ENCODE measurements around the gene PROCA1. TPM values are rescaled to one million over a fixed set of nuclear protein-coding genes. Genes with fewer than 3 reads are reported as not detected.

Gene PROCA1
- total RNA-seq, 2 donors from 2014 or later = not detected

- intact Hi-C loops (cut with DNase I) = no loop called here
- peaks cover 4 to 5% of the 10 kb centered on the region in 2 donors for H3K36me3 ChIP-seq (replicated peaks in 1 of 2; ENCODE audit: insufficient read depth in 1 of 2, low read depth in 2 of 2)
These were observed 44.5 kb upstream of the PROCA1 start for GRCh38 chr17:28756049-28756804.

GRCh38 chr17:28755486-28755885 lies 43.8 kb upstream of the PROCA1 start:
- Histone ChIP-seq H3K4me1 (peaks cover 11% of the 10 kb centered on the region), H3K4me3 (no peak overlapping the region), H3K9me3 (no peaks in the 10 kb centered on the region), H3K36me3 (replicated peaks in 1 of 2; ENCODE audit: insufficient read depth in 1 of 2, low read depth in 2 of 2) (peaks cover 4 to 5% of the 10 kb centered on the region in 2 donors), H3K27ac (no peak overlapping the region), H3K27me3 (no peaks in the 10 kb centered on the region)
- ATAC-seq = no peak
- intact Hi-C loops (cut with DNase I) = no loop called here
- WGBS, 2 donors = 89 to 92% methylated on average over 7 of the region's 7 CpGs
- TF ChIP-seq CTCF (IDR thresholded peaks at IDR 0.05) = no peak
- no peak for DNase-seq

More at GRCh38 chr17:28756049-28756804, 44.5 kb upstream of the PROCA1 start:
- TF ChIP-seq CTCF (IDR thresholded peaks at IDR 0.05) (no peak), POLR2A (IDR thresholded peaks at IDR 0.05) (no peak)
- ATAC-seq (no peak), DNase-seq (no peak)
- H3K4me3 ChIP-seq = no peak overlapping the region
- WGBS, 2 donors = 64 to 69% methylated on average over 5 of the region's 5 CpGs
- H3K27me3 ChIP-seq = no peaks in the 10 kb centered on the region
- H3K9me3 ChIP-seq = no peaks in the 10 kb centered on the region
- H3K4me1 ChIP-seq = peaks cover 11% of the 10 kb centered on the region
- H3K27ac ChIP-seq = peak overlapping the region in 1 of 4 donors; percentile 6

GRCh38 chr17:28751600-28752366 lies 40.1 kb upstream of the PROCA1 start:
- Histone ChIP-seq H3K27ac (no peak overlapping the region), H3K27me3 (no peaks in the 10 kb centered on the region), H3K36me3 (replicated peaks in 1 of 2; ENCODE audit: insufficient read depth in 1 of 2, low read depth in 2 of 2) (peaks cover 0 to 7% of the 10 kb centered on the region in 2 donors), H3K9me3 (no peaks in the 10 kb centered on the region), H3K4me1 (peaks cover 48% of the 10 kb centered on the region), H3K4me3 (no peak overlapping the region)
- peak in 1 of 4 donors; percentile 4 for DNase-seq
- intact Hi-C loops (cut with DNase I) = no loop called here
- ATAC-seq = no peak
- WGBS, 2 donors = 91 to 93% methylated on average over 10 of the region's 10 CpGs
- TF ChIP-seq POLR2A (IDR thresholded peaks at IDR 0.05) = no peak
- no peak for TF ChIP-seq CTCF (IDR thresholded peaks at IDR 0.05)

DNA sequence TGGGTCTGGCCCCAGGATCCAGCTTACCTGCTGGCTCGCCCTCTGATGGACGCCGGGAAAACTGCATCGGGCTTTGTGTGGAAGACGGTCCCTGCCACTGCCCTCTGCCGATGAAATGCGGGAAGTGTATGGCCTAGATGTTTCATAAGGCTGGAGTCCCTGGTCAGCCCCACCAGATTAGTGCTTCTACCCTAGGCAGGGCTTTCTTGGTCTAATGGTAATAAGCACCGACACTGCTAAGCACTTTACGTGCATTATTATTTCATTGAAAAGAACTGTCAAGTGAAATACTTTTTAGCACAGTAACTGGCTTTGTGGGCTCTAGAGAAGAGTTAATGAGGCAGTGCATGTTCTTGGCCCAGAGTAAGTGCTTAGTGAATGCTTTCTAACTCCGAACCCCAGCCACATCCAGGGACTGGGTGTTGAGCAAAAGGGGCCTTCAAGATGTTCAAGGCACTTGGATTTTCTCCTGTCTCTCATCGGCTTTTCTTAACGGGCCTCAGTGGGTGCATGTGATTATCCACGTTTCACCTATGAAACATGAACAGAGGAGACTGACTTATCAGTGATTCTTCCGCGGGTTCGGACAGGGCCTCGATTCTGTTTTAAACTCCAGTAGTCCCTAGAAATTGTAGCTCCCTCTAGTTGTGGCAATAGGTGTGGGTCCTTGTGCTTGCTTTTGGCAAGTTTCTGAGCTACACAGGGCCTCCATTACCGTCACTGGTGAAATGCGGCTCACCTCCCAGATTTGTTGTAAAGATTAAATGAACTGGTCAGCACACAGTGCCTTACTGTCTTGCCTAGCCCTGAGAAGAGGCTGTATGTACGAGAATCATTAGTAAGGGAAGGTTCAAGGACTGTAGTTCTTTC lies 38.7 kb upstream of the PROCA1 start:
- peak; percentile 98 to 100 (median 100) for TF ChIP-seq CTCF (IDR thresholded peaks at IDR 0.05)
- TF ChIP-seq POLR2A (IDR thresholded peaks at IDR 0.05) = peak in 1 of 3 donors; percentile 29
- H3K27ac ChIP-seq = peak overlapping the region in 3 of 4 donors; percentile 33 to 98 (median 49)
- ATAC-seq = peak; percentile 72
- no peaks in the 10 kb centered on the region for H3K27me3 ChIP-seq
- peaks cover 55% of the 10 kb centered on the region for H3K4me1 ChIP-seq
- no peak overlapping the region for H3K4me3 ChIP-seq
- 19 to 37% methylated on average over 13 to 20 of the region's 20 CpGs for WGBS, 2 donors
- intact Hi-C loops (cut with DNase I) = no loop called here
- H3K36me3 ChIP-seq (replicated peaks in 1 of 2; ENCODE audit: insufficient read depth in 1 of 2, low read depth in 2 of 2) = peaks cover 0 to 7% of the 10 kb centered on the region in 2 donors
- peak; percentile 96 to 99 (median 96) for DNase-seq
- H3K9me3 ChIP-seq = no peaks in the 10 kb centered on the region
